GM23338 (cell line): Measurements from ENCODE around the gene CADPS. TPM values are rescaled to one million over a fixed set of nuclear protein-coding genes. Genes with fewer than 3 reads are reported as not detected.

ENCODE experiments used
- ATAC-seq: fragments of 200-7000 bp; cut with Tn5 transposase; 3 replicates; pipeline ENCODE4 v1.9.1; 2020
- DNase-seq: peaks from one replicate; pipeline ENCODE4 v3.0.0-alpha.2; 2015; ENCODE audit warnings: low spot score
- H2AFZ ChIP-seq: fragments of 200-600 bp; sonication (generic); 2 replicates; pipeline ENCODE4 v1.8.0; 2016; ENCODE audit warnings: antibody characterized with exemption, mild to moderate bottlenecking, moderate library complexity
- H3F3A ChIP-seq: fragments of 200-600 bp; sonication (generic); replicated peaks from 2 replicates; pipeline ENCODE4 v1.8.0; 2017; ENCODE audit warnings: antibody characterized with exemption, mixed run types, low read depth
- H3K27ac ChIP-seq: fragments of 200-600 bp; sonication (generic); 2 replicates; pipeline ENCODE4 v1.6.1; 2016; ENCODE audit warnings: low read depth
- H3K27me3 ChIP-seq: fragments of 200-600 bp; sonication (generic); 2 replicates; pipeline ENCODE4 v1.8.0; 2016; ENCODE audit warnings: mild to moderate bottlenecking, mixed run types, moderate library complexity; ENCODE audit not compliant: insufficient read depth
- H3K36me3 ChIP-seq: fragments of 200-600 bp; sonication (generic); 2 replicates; pipeline ENCODE4 v1.8.0; 2016; ENCODE audit warnings: mild to moderate bottlenecking; ENCODE audit not compliant: insufficient read depth
- H3K4me1 ChIP-seq: fragments of 200-600 bp; sonication (generic); 2 replicates; pipeline ENCODE4 v1.8.0; 2016; ENCODE audit warnings: mild to moderate bottlenecking, moderate library complexity; ENCODE audit not compliant: insufficient read depth
- H3K4me2 ChIP-seq: fragments of 200-600 bp; sonication (generic); 2 replicates; pipeline ENCODE4 v1.7.1; 2017; ENCODE audit warnings: mixed run types
- H3K4me3 ChIP-seq: fragments of 200-600 bp; sonication (generic); 2 replicates; pipeline ENCODE4 v1.6.1; 2016; ENCODE audit warnings: mixed run types
- H3K79me2 ChIP-seq: fragments of 200-600 bp; sonication (generic); replicated peaks from 2 replicates; pipeline ENCODE4 v1.8.0; 2017; ENCODE audit warnings: mild to moderate bottlenecking; ENCODE audit not compliant: insufficient read depth
- H3K9me2 ChIP-seq: fragments of 200-600 bp; sonication (generic); 2 replicates; pipeline ENCODE4 v1.8.0; 2017; ENCODE audit not compliant: insufficient read depth
- H4K20me1 ChIP-seq: fragments of 200-600 bp; sonication (generic); replicated peaks from 2 replicates; pipeline ENCODE4 v1.8.0; 2017; ENCODE audit warnings: mild to moderate bottlenecking; ENCODE audit not compliant: insufficient read depth
- H3K27ac Mint-ChIP-seq: 2 replicates; pipeline ENCODE4 v1.8.0; 2020; ENCODE audit warnings: inconsistent platforms, mild to moderate bottlenecking, moderate library complexity, mixed read lengths
- H3K27me3 Mint-ChIP-seq: 3 replicates; pipeline ENCODE4 v1.8.0; 2022; ENCODE audit warnings: low read depth, mild to moderate bottlenecking, moderate library complexity, mixed read lengths, inconsistent platforms; ENCODE audit not compliant: insufficient read depth, poor library complexity
- H3K36me3 Mint-ChIP-seq: 3 replicates; pipeline ENCODE4 v1.8.0; 2021; ENCODE audit warnings: low read depth, mild to moderate bottlenecking, inconsistent platforms, moderate library complexity, mixed read lengths
- H3K4me1 Mint-ChIP-seq: 3 replicates; pipeline ENCODE4 v1.8.0; 2020; ENCODE audit warnings: mild to moderate bottlenecking, inconsistent platforms, mixed read lengths
- H3K4me3 Mint-ChIP-seq: 3 replicates; pipeline ENCODE4 v1.8.0; 2021; ENCODE audit warnings: moderate library complexity, mild to moderate bottlenecking, inconsistent platforms, mixed read lengths
- H3K9me3 Mint-ChIP-seq: 3 replicates; pipeline ENCODE4 v1.8.0; 2020; ENCODE audit warnings: moderate library complexity, mild to moderate bottlenecking, inconsistent platforms, mixed read lengths
- CREB1 ChIP-seq: fragments of 250-450 bp; sonication (Bioruptor Pico); IDR thresholded peaks from 2 replicates; pipeline ENCODE4 v1.5.0; 2020; ENCODE audit warnings: low read depth, mild to moderate bottlenecking, moderate library complexity
- EZH2 ChIP-seq: fragments of 200-600 bp; sonication (generic); IDR thresholded peaks from one replicate; pipeline ENCODE4 v1.8.0; 2017; ENCODE audit warnings: antibody characterized with exemption, mild to moderate bottlenecking, low read depth; ENCODE audit not compliant: unreplicated experiment
- EZH2phosphoT487 ChIP-seq: fragments of 200-600 bp; sonication (generic); IDR thresholded peaks from one replicate; pipeline ENCODE4 v1.8.1; 2018; ENCODE audit warnings: antibody characterized with exemption; ENCODE audit not compliant: unreplicated experiment
- JUNB ChIP-seq: IDR thresholded peaks from one replicate; pipeline ENCODE4 v1.6.1; 2016; ENCODE audit warnings: antibody characterized with exemption; ENCODE audit not compliant: unreplicated experiment
- NANOG ChIP-seq: IDR thresholded peaks from 2 replicates; pipeline ENCODE4 v1.6.1; 2016; ENCODE audit warnings: antibody characterized with exemption, borderline replicate concordance
- POLR2AphosphoS5 ChIP-seq: IDR thresholded peaks from 2 replicates; pipeline ENCODE4 v1.6.1; 2016; ENCODE audit warnings: antibody characterized with exemption, low read depth
- STAT1 ChIP-seq: IDR thresholded peaks from one replicate; pipeline ENCODE4 v1.6.1; 2016; ENCODE audit warnings: antibody characterized with exemption; ENCODE audit not compliant: unreplicated experiment
- ZNF114 ChIP-seq: fragments of 250-450 bp; sonication (Bioruptor Pico); IDR thresholded peaks from 2 replicates; pipeline ENCODE4 v1.5.0; 2020; ENCODE audit warnings: mild to moderate bottlenecking, moderate library complexity
- ZNF331 ChIP-seq: fragments of 250-450 bp; sonication (Bioruptor Pico); IDR thresholded peaks from 2 replicates; pipeline ENCODE4 v1.5.0; 2020; ENCODE audit warnings: low read depth, mild to moderate bottlenecking, moderate library complexity
- polyA plus RNA-seq: library from polyadenylated mRNA; unstranded; fragments of >200 nt; fragmentation: Nextera tagmentation; extraction: Ambion mirVana; gene quantifications from 2 replicates; pipeline ENCODE4 v1.2.1, GENCODE V29; 2016
- total RNA-seq: library from RNA; depleted of rRNA; stranded (reverse); fragments of >200 nt; shearing (Covaris generic); gene quantifications from 2 replicates; pipeline ENCODE4 v1.2.3, GENCODE V29; 2014
- TF ChIP-seq, protein P1 (sequence below): fragments of 250-450 bp; sonication (Bioruptor Pico); IDR thresholded peaks from 2 replicates; pipeline ENCODE4 v1.5.0; 2020; ENCODE audit warnings: mild to moderate bottlenecking, moderate library complexity
- TF ChIP-seq, protein P2 (sequence below): IDR thresholded peaks from 2 replicates; pipeline ENCODE4 v1.6.1; 2016; ENCODE audit warnings: antibody characterized with exemption
- TF ChIP-seq, protein P3 (sequence below): IDR thresholded peaks from one replicate; pipeline ENCODE4 v1.6.1; 2018; ENCODE audit warnings: antibody characterized with exemption; ENCODE audit not compliant: unreplicated experiment

Gene CADPS
- total and polyA plus RNA-seq, 2 experiments from 2014 or later: 14.7 to 22.0 TPM

DNA sequence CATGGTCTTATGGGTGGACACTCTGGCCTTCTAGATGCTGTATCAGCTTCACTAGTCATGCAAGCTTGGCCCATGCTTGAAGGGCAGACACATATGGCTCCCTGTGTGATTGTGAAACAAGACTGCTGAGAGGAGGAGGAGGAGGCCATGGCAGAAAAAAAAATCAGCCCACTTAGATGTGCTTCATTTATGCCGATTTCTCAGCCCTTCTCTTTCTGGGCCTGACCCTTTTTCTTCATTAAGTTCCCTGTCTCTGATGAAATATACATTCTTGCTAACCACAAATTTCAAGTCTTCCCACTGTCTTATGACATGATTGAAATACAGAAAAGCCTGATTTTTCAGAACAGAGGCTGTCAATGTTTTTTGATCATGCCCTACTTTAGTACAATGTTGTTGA lies 288.9 kb downstream of the CADPS start:
- no peaks in the 10 kb centered on the region for H3K4me1 Mint-ChIP-seq
- DNase-seq: no peak
- ATAC-seq: no peak
- H3K27ac ChIP-seq: no peak overlapping the region
- H3K79me2 ChIP-seq: no peaks in the 10 kb centered on the region
- no peaks in the 10 kb centered on the region for H3K27me3 Mint-ChIP-seq
- peaks cover 4% of the 10 kb centered on the region; the same call in 2 of the 3 replicates for H3K9me3 Mint-ChIP-seq
- H3K27me3 ChIP-seq: no peaks in the 10 kb centered on the region
- no peaks in the 10 kb centered on the region for H3F3A ChIP-seq
- no peaks in the 10 kb centered on the region; the same call in 1 of the 2 replicates for H3K9me2 ChIP-seq
- H3K4me3 ChIP-seq: no peak overlapping the region
- H3K4me3 Mint-ChIP-seq: no peak overlapping the region
- H3K4me1 ChIP-seq: no peaks in the 10 kb centered on the region
- H3K36me3 ChIP-seq: no peaks in the 10 kb centered on the region
- no peaks in the 10 kb centered on the region for H4K20me1 ChIP-seq
- TF ChIP-seq JUNB: no peak
- no peak overlapping the region for H3K4me2 ChIP-seq
- H3K27ac Mint-ChIP-seq: no peak overlapping the region
- H2AFZ ChIP-seq: no peak overlapping the region
- peaks cover 3% of the 10 kb centered on the region; the same call in 1 of the 3 replicates for H3K36me3 Mint-ChIP-seq

DNA sequence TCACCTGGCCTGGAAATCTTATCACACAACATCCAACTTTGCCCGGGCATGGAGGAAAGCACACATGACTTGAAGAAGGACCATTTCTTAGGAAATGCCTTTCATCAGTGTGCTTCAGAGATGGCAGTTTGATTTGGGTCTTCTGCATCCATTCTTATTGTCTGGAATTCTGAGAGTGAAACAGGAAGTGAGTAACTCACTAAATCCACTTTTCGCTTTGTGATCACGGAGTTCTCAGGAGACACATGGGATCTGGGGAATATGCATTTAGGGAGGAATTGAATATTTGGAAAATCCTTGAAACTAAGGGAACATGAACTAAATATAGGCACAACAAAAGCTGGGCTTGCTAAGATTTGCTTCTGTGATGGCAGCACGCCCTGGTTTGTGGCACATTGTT lies 289.4 kb downstream of the CADPS start:
- Histone ChIP-seq H3F3A (no peaks in the 10 kb centered on the region), H3K9me2 (no peaks in the 10 kb centered on the region; the same call in 1 of the 2 replicates), H3K4me2 (no peak overlapping the region), H4K20me1 (no peaks in the 10 kb centered on the region), H3K36me3 (no peaks in the 10 kb centered on the region), H3K4me1 (no peaks in the 10 kb centered on the region), H2AFZ (no peak overlapping the region), H3K27ac (no peak overlapping the region), H3K79me2 (no peaks in the 10 kb centered on the region), H3K4me3 (no peak overlapping the region), H3K27me3 (no peaks in the 10 kb centered on the region)
- Mint-ChIP-seq H3K9me3 (peaks cover 4% of the 10 kb centered on the region; the same call in 2 of the 3 replicates), H3K27ac (no peak overlapping the region), H3K36me3 (peaks cover 4% of the 10 kb centered on the region; the same call in 1 of the 3 replicates), H3K27me3 (no peaks in the 10 kb centered on the region), H3K4me3 (no peak overlapping the region), H3K4me1 (no peaks in the 10 kb centered on the region)
- DNase-seq (no peak), ATAC-seq (no peak)
- no peak for TF ChIP-seq ZNF114 (CRISPR knock-in tag)
- TF ChIP-seq, protein P1, sequence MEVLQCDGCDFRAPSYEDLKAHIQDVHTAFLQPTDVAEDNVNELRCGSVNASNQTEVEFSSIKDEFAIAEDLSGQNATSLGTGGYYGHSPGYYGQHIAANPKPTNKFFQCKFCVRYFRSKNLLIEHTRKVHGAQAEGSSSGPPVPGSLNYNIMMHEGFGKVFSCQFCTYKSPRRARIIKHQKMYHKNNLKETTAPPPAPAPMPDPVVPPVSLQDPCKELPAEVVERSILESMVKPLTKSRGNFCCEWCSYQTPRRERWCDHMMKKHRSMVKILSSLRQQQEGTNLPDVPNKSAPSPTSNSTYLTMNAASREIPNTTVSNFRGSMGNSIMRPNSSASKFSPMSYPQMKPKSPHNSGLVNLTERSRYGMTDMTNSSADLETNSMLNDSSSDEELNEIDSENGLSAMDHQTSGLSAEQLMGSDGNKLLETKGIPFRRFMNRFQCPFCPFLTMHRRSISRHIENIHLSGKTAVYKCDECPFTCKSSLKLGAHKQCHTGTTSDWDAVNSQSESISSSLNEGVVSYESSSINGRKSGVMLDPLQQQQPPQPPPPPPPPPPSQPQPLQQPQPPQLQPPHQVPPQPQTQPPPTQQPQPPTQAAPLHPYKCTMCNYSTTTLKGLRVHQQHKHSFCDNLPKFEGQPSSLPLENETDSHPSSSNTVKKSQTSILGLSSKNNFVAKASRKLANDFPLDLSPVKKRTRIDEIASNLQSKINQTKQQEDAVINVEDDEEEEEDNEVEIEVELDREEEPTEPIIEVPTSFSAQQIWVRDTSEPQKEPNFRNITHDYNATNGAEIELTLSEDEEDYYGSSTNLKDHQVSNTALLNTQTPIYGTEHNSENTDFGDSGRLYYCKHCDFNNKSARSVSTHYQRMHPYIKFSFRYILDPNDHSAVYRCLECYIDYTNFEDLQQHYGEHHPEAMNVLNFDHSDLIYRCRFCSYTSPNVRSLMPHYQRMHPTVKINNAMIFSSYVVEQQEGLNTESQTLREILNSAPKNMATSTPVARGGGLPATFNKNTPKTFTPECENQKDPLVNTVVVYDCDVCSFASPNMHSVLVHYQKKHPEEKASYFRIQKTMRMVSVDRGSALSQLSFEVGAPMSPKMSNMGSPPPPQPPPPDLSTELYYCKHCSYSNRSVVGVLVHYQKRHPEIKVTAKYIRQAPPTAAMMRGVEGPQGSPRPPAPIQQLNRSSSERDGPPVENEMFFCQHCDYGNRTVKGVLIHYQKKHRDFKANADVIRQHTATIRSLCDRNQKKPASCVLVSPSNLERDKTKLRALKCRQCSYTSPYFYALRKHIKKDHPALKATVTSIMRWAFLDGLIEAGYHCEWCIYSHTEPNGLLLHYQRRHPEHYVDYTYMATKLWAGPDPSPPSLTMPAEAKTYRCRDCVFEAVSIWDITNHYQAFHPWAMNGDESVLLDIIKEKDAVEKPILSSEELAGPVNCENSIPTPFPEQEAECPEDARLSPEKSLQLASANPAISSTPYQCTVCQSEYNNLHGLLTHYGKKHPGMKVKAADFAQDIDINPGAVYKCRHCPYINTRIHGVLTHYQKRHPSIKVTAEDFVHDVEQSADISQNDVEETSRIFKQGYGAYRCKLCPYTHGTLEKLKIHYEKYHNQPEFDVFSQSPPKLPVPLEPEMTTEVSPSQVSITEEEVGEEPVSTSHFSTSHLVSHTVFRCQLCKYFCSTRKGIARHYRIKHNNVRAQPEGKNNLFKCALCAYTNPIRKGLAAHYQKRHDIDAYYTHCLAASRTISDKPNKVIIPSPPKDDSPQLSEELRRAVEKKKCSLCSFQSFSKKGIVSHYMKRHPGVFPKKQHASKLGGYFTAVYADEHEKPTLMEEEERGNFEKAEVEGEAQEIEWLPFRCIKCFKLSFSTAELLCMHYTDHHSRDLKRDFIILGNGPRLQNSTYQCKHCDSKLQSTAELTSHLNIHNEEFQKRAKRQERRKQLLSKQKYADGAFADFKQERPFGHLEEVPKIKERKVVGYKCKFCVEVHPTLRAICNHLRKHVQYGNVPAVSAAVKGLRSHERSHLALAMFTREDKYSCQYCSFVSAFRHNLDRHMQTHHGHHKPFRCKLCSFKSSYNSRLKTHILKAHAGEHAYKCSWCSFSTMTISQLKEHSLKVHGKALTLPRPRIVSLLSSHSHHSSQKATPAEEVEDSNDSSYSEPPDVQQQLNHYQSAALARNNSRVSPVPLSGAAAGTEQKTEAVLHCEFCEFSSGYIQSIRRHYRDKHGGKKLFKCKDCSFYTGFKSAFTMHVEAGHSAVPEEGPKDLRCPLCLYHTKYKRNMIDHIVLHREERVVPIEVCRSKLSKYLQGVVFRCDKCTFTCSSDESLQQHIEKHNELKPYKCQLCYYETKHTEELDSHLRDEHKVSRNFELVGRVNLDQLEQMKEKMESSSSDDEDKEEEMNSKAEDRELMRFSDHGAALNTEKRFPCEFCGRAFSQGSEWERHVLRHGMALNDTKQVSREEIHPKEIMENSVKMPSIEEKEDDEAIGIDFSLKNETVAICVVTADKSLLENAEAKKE (CRISPR knock-in tag): no peak
- TF ChIP-seq CREB1 (CRISPR knock-in tag): no peak
- TF ChIP-seq, protein P2, sequence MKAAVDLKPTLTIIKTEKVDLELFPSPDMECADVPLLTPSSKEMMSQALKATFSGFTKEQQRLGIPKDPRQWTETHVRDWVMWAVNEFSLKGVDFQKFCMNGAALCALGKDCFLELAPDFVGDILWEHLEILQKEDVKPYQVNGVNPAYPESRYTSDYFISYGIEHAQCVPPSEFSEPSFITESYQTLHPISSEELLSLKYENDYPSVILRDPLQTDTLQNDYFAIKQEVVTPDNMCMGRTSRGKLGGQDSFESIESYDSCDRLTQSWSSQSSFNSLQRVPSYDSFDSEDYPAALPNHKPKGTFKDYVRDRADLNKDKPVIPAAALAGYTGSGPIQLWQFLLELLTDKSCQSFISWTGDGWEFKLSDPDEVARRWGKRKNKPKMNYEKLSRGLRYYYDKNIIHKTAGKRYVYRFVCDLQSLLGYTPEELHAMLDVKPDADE: no peak
- TF ChIP-seq EZH2: no peak
- TF ChIP-seq POLR2AphosphoS5: no peak
- no peak for TF ChIP-seq ZNF331 (CRISPR knock-in tag)
- TF ChIP-seq NANOG: no peak
- TF ChIP-seq STAT1: no peak
- no peak for TF ChIP-seq JUNB
- TF ChIP-seq EZH2phosphoT487: no peak
- TF ChIP-seq, protein P3, sequence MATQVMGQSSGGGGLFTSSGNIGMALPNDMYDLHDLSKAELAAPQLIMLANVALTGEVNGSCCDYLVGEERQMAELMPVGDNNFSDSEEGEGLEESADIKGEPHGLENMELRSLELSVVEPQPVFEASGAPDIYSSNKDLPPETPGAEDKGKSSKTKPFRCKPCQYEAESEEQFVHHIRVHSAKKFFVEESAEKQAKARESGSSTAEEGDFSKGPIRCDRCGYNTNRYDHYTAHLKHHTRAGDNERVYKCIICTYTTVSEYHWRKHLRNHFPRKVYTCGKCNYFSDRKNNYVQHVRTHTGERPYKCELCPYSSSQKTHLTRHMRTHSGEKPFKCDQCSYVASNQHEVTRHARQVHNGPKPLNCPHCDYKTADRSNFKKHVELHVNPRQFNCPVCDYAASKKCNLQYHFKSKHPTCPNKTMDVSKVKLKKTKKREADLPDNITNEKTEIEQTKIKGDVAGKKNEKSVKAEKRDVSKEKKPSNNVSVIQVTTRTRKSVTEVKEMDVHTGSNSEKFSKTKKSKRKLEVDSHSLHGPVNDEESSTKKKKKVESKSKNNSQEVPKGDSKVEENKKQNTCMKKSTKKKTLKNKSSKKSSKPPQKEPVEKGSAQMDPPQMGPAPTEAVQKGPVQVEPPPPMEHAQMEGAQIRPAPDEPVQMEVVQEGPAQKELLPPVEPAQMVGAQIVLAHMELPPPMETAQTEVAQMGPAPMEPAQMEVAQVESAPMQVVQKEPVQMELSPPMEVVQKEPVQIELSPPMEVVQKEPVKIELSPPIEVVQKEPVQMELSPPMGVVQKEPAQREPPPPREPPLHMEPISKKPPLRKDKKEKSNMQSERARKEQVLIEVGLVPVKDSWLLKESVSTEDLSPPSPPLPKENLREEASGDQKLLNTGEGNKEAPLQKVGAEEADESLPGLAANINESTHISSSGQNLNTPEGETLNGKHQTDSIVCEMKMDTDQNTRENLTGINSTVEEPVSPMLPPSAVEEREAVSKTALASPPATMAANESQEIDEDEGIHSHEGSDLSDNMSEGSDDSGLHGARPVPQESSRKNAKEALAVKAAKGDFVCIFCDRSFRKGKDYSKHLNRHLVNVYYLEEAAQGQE: no peak
